NCI-H1105 (cell line): ENCODE data around the gene CRAT.

ENCODE experiments used
- DNase-seq: peaks from one replicate; lab custom pipeline; 2025; lab: John Stamatoyannopoulos, UW

The CRAT gene

DNA sequence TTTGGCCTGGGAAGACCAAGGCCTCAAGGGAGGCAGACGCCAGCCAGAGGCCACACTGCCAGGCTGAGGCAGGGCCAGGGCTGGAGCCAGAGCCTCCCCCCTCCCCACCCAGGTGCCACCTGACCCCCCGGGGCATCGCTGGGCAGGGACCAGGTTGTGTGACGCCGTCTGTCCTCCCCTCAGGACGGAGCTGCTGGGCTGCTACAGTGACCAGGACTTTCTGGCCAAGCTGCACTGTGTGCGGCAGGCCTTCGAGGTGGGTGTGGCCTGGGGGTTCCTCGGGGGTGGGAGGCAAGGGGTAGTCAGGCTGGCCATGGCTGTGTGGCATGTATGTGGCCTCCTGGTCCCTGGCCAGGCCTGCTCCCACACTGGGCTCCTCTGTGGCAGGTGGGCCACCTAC is 47.5 kb downstream of the CRAT start:
- DNase-seq, result no peak

DNA sequence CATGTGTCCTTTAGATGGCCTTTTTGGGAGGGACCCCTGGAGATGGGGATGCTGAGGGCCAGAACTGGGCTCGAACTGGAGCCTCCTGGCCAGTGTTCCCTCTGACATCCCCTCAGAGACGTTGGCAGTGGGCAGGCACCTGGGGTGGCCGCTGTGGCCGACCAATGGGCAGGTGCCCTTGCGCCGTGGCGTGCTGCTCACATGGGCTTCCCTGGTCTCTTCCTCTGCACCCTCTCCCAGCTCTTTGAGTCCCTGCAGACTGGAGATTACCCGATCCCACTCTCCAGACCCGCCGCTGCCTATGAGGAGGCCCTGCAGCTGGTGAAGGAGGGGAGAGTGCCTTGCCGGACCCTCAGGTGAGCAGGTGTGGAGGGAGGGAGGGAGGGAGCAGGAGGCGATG is 49.6 kb downstream of the CRAT start:
- no peak for DNase-seq

DNA sequence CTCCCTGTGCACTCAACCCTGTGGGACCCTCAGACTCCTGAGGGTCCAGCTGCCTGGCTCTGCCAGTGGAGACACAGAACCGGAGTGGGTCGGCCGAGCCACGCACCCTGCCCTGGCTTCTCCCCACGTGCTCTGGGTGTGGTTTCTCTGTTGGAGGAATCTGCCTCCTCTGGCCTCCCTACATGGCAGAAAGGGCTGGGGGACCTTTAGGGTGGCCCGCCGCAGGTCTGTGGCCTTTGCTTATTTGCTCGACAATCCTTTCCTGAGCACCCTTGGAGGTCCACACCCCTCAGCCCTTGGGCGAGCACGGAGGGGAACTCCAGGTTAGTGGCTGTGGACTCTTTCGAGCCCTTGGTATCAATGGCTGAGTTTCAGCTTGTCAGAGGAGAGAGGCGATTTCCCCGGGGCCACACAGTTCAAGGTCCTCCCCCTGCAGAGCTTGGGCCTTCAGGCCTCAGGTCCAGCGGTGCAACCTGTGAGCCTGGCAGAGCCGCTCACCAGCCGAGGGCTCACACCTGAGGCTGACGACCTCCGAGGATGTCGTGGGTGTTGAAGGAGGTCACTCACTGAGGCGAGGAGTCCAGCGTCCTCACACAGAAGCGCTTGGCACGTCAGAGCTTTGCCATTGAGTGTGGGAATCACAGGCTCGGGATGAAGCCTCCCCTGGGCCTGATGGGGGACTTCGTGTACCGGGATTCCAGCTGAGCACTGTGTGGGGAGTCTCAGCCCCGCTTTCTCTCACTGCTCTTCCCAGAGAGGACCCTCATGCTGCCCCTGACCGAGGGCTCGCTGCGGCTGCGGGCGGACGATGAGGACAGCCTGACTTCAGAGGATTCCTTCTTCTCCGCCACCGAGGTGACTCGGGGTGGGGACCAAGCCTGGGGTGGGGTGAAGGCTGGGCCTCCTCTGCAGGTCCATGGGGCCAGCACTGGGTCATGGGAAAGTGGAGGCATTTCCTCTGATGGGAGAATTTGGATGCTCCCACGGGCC is 50.5 kb downstream of the CRAT start:
- DNase-seq, result no peak

DNA sequence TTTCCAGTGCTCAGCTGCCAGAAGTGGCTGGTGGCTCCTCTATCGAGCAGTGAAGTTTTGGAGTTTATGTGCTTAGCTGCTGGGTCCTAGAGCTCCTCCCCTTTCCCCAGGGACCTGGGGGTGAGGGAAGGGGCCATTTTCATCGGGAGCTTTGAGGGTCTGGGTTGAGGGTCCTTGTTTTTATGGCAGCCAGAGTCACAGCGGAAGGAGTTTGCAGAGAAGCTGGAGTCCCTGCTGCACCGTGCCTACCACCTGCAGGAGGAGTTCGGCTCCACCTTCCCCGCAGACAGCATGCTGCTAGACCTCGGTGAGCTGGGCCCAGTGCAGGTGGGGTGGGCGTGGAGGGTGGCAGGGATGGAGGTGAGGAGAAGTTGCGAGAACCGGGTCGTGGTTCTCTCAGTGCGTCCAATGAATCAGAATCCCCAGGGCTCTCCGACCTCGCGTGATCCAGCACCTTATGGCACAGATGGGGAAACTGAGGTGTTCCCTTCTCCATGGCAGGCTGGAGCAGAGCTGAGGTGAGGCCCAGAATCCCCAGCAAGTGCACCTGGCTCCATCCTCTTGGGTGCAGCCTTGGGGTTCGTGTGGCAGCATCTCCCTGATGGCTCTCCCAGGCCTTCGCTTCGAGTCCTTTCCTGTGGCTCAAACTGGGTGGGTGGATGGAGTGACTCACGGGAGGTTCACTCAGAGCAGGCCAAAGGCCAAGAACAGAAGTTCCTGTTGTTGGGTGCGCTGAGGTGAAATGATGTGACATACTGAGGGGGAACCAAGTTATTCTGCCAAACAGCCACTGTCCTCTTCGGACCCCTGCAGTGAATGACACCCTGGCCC is 51.4 kb downstream of the CRAT start:
- DNase-seq, result no peak

DNA sequence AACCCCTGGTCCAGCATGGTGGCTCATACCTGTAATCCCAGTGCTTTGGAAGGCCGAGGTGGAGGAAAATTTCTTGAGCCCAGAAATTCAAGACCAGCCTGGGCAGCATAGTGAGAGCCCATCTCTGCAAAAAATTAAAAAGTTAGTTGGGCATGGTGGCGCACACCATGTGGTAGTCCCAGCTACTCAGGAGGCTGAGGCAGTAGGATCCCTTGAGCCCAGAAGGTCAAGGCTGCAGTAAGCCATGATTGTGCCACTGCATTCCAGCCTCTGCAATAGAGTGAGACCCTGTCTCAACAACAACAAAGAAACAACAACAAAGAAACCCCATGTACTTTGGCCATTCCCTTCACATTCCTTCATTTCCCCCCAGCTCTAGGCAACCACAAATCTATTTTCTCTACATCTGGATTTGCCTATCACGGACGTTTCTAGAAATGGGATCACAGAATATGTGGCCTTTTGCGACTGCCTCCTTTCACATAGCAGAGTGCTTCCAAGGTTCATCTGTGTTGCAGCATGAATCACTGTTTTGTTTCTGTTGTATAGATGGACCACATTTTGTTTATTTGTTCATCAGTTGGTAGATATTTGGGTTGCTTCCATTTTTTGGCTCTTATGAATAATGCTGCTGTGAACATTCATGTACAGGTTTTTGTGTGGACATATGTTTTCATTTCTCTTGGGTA is 56.3 kb downstream of the CRAT start:
- no peak for DNase-seq

DNA sequence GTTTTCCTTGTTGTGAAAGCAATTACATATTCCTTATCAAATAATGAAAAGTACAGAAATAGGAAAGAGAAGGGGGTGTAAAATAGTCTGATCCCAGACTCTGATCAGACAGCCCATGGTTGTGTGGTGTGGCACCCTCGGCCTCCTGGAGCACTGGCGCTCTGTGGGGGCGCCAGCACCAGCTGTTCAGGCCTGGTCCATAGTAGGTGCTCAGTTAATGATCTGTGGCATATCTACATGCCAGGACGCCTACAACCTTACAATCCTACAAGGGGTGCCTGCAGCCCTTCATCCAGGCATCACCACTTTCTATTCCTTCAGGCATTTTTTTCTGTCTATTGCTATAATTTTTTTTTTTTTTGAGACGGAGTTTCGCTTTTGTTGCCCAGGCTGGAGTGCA is 57.6 kb downstream of the CRAT start:
- DNase-seq, result no peak

DNA sequence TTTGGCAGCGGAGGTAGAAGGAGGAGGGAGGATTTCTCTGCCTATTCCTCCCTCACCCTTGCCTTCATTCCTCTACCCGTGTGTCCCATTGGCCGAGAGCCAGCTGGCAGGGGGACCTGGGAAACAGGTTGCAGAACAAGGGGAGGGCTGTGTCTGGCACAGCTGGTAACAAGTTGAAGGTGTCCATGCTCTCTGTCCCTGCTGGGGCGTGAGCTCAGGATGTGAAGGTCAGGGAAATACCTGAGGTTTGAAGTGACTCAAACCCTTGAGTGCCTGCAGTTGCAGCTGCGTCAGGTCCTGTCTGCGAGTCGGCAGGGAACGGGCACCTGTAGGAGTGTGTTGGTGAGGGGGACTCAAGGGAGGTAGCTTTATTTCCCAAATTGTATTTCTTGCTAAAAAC is 58.0 kb downstream of the CRAT start:
- DNase-seq, result no peak
